ENCODE data around the gene SORCS2. TPM values are rescaled to one million over a fixed set of nuclear protein-coding genes. Genes with fewer than 3 reads are reported as not detected.
A peak's percentile ranks its signal among the peaks of the same experiment; 100 is the strongest.

Gene SORCS2
- polyA plus RNA-seq, 1 donor (not counting 4 experiments of a cell fraction or from before 2014, with no cell fraction given): 0.09 TPM

DNA sequence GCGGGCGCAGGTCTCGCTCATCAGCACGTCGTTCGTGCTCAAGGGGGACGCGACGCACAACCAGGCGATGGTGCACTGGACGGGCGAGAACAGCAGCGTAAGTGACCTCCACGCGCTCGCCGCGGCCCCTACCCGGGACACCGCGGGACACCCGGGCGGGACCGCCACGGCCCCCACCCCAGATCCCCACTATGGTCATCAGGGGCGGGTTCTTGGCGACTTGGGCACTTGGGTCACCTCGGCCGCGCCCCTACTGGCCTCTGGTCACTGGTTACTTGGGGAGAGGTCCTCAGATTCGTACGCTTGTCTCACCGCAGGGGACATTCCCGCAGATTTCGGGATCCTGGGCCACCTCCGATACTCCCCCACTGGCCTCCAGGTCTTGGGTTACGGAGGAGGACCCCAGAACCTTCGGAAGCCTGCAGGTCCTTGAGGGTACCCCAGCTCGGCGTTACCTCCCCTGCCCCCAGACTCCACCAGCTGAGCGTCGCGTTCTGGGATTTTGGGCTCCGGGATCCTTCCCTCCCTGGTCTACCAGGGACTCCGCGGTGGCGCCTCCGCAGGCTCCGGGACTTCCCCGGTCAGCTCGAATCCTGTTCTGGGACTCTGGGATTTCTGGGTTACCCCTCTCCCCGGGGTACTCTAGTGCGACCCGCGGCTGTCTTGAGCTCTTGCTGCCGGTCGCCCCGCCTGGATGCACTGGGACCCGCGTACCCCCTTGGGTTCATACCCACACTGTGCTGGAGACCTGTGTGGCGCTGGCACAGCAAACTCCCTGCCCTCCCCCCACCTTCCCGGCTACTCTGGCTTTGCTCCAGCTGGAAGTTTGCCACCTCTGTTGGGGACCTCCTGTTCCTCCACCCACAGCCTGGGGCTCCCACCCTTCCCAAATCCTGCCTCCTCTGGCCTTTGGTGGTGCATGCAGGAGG, 956 bp downstream of the SORCS2 start:
- peak overlapping the region in 1 of 3 experiments; percentile 25 for H3K4me3 ChIP-seq (ENCODE audit: control insufficient read depth in 2 of 3, extremely low read depth in 1 of 3, insufficient read depth in 2 of 3, low read depth in 1 of 3, low read length in 3 of 3)
- DNase-seq (ENCODE audit: low read depth, low spot score) (no peak), FAIRE-seq (no peak)
- peak; percentile 99 for TF ChIP-seq EZH2 (IDR thresholded peaks at IDR 0.05; ENCODE audit: low read length)
- TF ChIP-seq, protein P1, sequence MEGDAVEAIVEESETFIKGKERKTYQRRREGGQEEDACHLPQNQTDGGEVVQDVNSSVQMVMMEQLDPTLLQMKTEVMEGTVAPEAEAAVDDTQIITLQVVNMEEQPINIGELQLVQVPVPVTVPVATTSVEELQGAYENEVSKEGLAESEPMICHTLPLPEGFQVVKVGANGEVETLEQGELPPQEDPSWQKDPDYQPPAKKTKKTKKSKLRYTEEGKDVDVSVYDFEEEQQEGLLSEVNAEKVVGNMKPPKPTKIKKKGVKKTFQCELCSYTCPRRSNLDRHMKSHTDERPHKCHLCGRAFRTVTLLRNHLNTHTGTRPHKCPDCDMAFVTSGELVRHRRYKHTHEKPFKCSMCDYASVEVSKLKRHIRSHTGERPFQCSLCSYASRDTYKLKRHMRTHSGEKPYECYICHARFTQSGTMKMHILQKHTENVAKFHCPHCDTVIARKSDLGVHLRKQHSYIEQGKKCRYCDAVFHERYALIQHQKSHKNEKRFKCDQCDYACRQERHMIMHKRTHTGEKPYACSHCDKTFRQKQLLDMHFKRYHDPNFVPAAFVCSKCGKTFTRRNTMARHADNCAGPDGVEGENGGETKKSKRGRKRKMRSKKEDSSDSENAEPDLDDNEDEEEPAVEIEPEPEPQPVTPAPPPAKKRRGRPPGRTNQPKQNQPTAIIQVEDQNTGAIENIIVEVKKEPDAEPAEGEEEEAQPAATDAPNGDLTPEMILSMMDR (optimal IDR thresholded peaks at IDR 0.05 in 1 of 3, IDR thresholded peaks at IDR 0.05 in 1 of 3, conservative IDR thresholded peaks at IDR 0.05 in 1 of 3; ENCODE audit: extremely low read depth in 1 of 3, insufficient read depth in 2 of 3, low read length in 3 of 3): no peak
- H3K27me3 ChIP-seq (ENCODE audit: control insufficient read depth, extremely low read depth, insufficient read depth, low read length): peaks cover 77% of the 10 kb centered on the region
- no peak overlapping the region for H2AFZ ChIP-seq (ENCODE audit: control insufficient read depth, low read length)
- no peaks in the 10 kb centered on the region for H3K9me3 ChIP-seq (ENCODE audit: control insufficient read depth, low read depth, low read length)
- peaks cover 5% of the 10 kb centered on the region for H3K4me1 ChIP-seq (ENCODE audit: control insufficient read depth, extremely low read depth, insufficient read depth, low read length)
- H4K20me1 ChIP-seq (ENCODE audit: control insufficient read depth, extremely low read depth, insufficient read depth, low read length): no peaks in the 10 kb centered on the region
- no peaks in the 10 kb centered on the region for H3K79me2 ChIP-seq (ENCODE audit: control insufficient read depth, insufficient read depth, low read length)
- H3K4me2 ChIP-seq (ENCODE audit: control insufficient read depth, extremely low read depth, insufficient read depth, low read depth, low read length): peak overlapping the region; percentile 27
- no peaks in the 10 kb centered on the region for H3K36me3 ChIP-seq (ENCODE audit: control insufficient read depth in 2 of 2, extremely low read depth in 1 of 2, insufficient read depth in 2 of 2, low read length in 2 of 2)
- dilution Hi-C loops (cut with MboI; ENCODE audit: extremely low pct_ligation_motif_present, low sequenced_read_pairs): no loop called here
- H3K27ac ChIP-seq (ENCODE audit: control insufficient read depth, insufficient read depth, low read length): no peak overlapping the region
- no peak overlapping the region for H3K9ac ChIP-seq (ENCODE audit: control insufficient read depth, extremely low read depth, insufficient read depth, low read length)
- H3K9me1 ChIP-seq (ENCODE audit: control insufficient read depth, extremely low read depth, insufficient read depth, low read length): no peaks in the 10 kb centered on the region

- H3K4me3 ChIP-seq (ENCODE audit: control insufficient read depth in 2 of 3, extremely low read depth in 1 of 3, insufficient read depth in 2 of 3, low read depth in 1 of 3, low read length in 3 of 3): no peak overlapping the region
- peaks cover 5% of the 10 kb centered on the region for H3K4me1 ChIP-seq (ENCODE audit: control insufficient read depth, extremely low read depth, insufficient read depth, low read length)
- no peak for FAIRE-seq
- H3K27ac ChIP-seq (ENCODE audit: control insufficient read depth, insufficient read depth, low read length): no peak overlapping the region
- no peak overlapping the region for H3K4me2 ChIP-seq (ENCODE audit: control insufficient read depth, extremely low read depth, insufficient read depth, low read depth, low read length)
- DNase-seq (ENCODE audit: low read depth, low spot score): no peak
- no peak overlapping the region for H2AFZ ChIP-seq (ENCODE audit: control insufficient read depth, low read length)
- no peak overlapping the region for H3K9ac ChIP-seq (ENCODE audit: control insufficient read depth, extremely low read depth, insufficient read depth, low read length)
- H3K36me3 ChIP-seq (ENCODE audit: control insufficient read depth in 2 of 2, extremely low read depth in 1 of 2, insufficient read depth in 2 of 2, low read length in 2 of 2): no peaks in the 10 kb centered on the region
- TF ChIP-seq, protein P1 (optimal IDR thresholded peaks at IDR 0.05 in 1 of 3, IDR thresholded peaks at IDR 0.05 in 1 of 3, conservative IDR thresholded peaks at IDR 0.05 in 1 of 3; ENCODE audit: extremely low read depth in 1 of 3, insufficient read depth in 2 of 3, low read length in 3 of 3): peak; percentile 41 to 83 (median 64)
- no peak for TF ChIP-seq EZH2 (IDR thresholded peaks at IDR 0.05; ENCODE audit: low read length)
- H3K9me1 ChIP-seq (ENCODE audit: control insufficient read depth, extremely low read depth, insufficient read depth, low read length): no peaks in the 10 kb centered on the region
- dilution Hi-C loops (cut with MboI; ENCODE audit: extremely low pct_ligation_motif_present, low sequenced_read_pairs): no loop called here
- H4K20me1 ChIP-seq (ENCODE audit: control insufficient read depth, extremely low read depth, insufficient read depth, low read length): no peaks in the 10 kb centered on the region
- peaks cover 67% of the 10 kb centered on the region for H3K27me3 ChIP-seq (ENCODE audit: control insufficient read depth, extremely low read depth, insufficient read depth, low read length)
- no peaks in the 10 kb centered on the region for H3K9me3 ChIP-seq (ENCODE audit: control insufficient read depth, low read depth, low read length)
- H3K79me2 ChIP-seq (ENCODE audit: control insufficient read depth, insufficient read depth, low read length): no peaks in the 10 kb centered on the region
Measured at GRCh38 chr4:7194251-7195140, 2.2 kb downstream of the SORCS2 start.

All from keratinocyte (primary cell).